HL-60/S4 (cell line): Measurements from ENCODE around the gene TUBA3C.

Experiments
- in situ Hi-C: fragments of 300-500 bp; cut with MboI; formaldehyde crosslinking; loops from 2 replicates; pipeline ENCODE4 v1.14.3; 2022; ENCODE audit warnings: low sequenced_read_pairs

TUBA3C gene

GRCh38 chr13:19169496-19169895, 12.1 kb downstream of the TUBA3C start:
- in situ Hi-C loops: no loop called here

- in situ Hi-C loops: no loop called here
Observed at GRCh38 chr13:19161308-19161707, 20.3 kb downstream of the TUBA3C start.

GRCh38 chr13:19159761-19160420, 21.7 kb downstream of the TUBA3C start:
- in situ Hi-C loops: no loop called here

- in situ Hi-C loops: no loop called here
Observed at GRCh38 chr13:19159181-19159580, 22.4 kb downstream of the TUBA3C start.

- in situ Hi-C loops: no loop called here
Observed at GRCh38 chr13:19158526-19159174, 23.0 kb downstream of the TUBA3C start.

GRCh38 chr13:19158006-19158405, 23.6 kb downstream of the TUBA3C start:
- in situ Hi-C loops: no loop called here

- in situ Hi-C loops: no loop called here
Observed at GRCh38 chr13:19157461-19157860, 24.2 kb downstream of the TUBA3C start.

GRCh38 chr13:19156013-19156825, 25.4 kb downstream of the TUBA3C start:
- in situ Hi-C loops: no loop called here

GRCh38 chr13:19155321-19155861, 26.2 kb downstream of the TUBA3C start:
- in situ Hi-C loops: no loop called here

GRCh38 chr13:19154843-19155242, 26.8 kb downstream of the TUBA3C start:
- in situ Hi-C loops: no loop called here

- in situ Hi-C loops: no loop called here
Observed at GRCh38 chr13:19153782-19154450, 27.7 kb downstream of the TUBA3C start.

- in situ Hi-C loops: no loop called here
Observed at GRCh38 chr13:19152403-19152802, 29.2 kb downstream of the TUBA3C start.

GRCh38 chr13:19151581-19152263, 29.9 kb downstream of the TUBA3C start:
- in situ Hi-C loops: no loop called here

- in situ Hi-C loops: no loop called here
Observed at GRCh38 chr13:19150712-19151228, 30.9 kb downstream of the TUBA3C start.

- in situ Hi-C loops: no loop called here
Observed at GRCh38 chr13:19150226-19150625, 31.4 kb downstream of the TUBA3C start.

GRCh38 chr13:19148561-19148960, 33.1 kb downstream of the TUBA3C start:
- in situ Hi-C loops: no loop called here
